WTC11 (cell line): ENCODE measurements around the gene NEK11.

Source experiments
- CREB1 ChIP-seq: sonication (generic); formaldehyde crosslinking; IDR thresholded peaks from 2 replicates; pipeline ENCODE4 v1.8.0; 2023; ENCODE audit warnings: mild to moderate bottlenecking, missing genetic modification reagents
- ESRRA ChIP-seq: sonication (generic); formaldehyde crosslinking; IDR thresholded peaks from 2 replicates; pipeline ENCODE4 v1.8.1; 2022; ENCODE audit warnings: mild to moderate bottlenecking, missing genetic modification reagents, borderline replicate concordance
- FOXJ3 ChIP-seq: sonication (generic); formaldehyde crosslinking; IDR thresholded peaks from 2 replicates; pipeline ENCODE4 v1.9.0; 2021; ENCODE audit warnings: missing genetic modification reagents, mild to moderate bottlenecking, borderline replicate concordance
- IRF2 ChIP-seq: sonication (generic); formaldehyde crosslinking; IDR thresholded peaks from 2 replicates; pipeline ENCODE4 v1.8.0; 2022; ENCODE audit warnings: low read depth, missing genetic modification reagents, borderline replicate concordance
- MLX ChIP-seq: sonication (generic); formaldehyde crosslinking; IDR thresholded peaks from 2 replicates; pipeline ENCODE4 v1.8.1; 2023; ENCODE audit warnings: mild to moderate bottlenecking, missing genetic modification reagents, moderate library complexity
- NFYB ChIP-seq: sonication (generic); formaldehyde crosslinking; conservative IDR thresholded peaks from 2 replicates; pipeline ENCODE4 v1.8.0; 2022; ENCODE audit warnings: low read depth, missing genetic modification reagents
- PRDM15 ChIP-seq: sonication (generic); formaldehyde crosslinking; IDR thresholded peaks from 2 replicates; pipeline ENCODE4 v1.8.0; 2022; ENCODE audit warnings: missing genetic modification reagents
- PRRX2 ChIP-seq: fragments of 250-450 bp; sonication (Bioruptor Pico); IDR thresholded peaks from 2 replicates; pipeline ENCODE4 v1.8.0; 2021; ENCODE audit warnings: mild to moderate bottlenecking
- ZBTB21 ChIP-seq: sonication (generic); formaldehyde crosslinking; IDR thresholded peaks from 2 replicates; pipeline ENCODE4 v1.8.1; 2023; ENCODE audit warnings: mild to moderate bottlenecking, missing genetic modification reagents, borderline replicate concordance
- ZNF219 ChIP-seq: sonication (generic); formaldehyde crosslinking; IDR thresholded peaks from 2 replicates; pipeline ENCODE4 v1.8.0; 2023; ENCODE audit warnings: missing genetic modification reagents, mild to moderate bottlenecking, borderline replicate concordance
- TF ChIP-seq, protein P1 (sequence below): fragments of 200-600 bp; IDR thresholded peaks from 2 replicates; pipeline ENCODE4 v1.8.0; 2022; ENCODE audit warnings: antibody characterized with exemption
- TF ChIP-seq, protein P2 (sequence below): sonication (generic); formaldehyde crosslinking; IDR thresholded peaks from 2 replicates; pipeline ENCODE4 v1.8.1; 2023; ENCODE audit warnings: mild to moderate bottlenecking, missing genetic modification reagents, moderate library complexity

DNA sequence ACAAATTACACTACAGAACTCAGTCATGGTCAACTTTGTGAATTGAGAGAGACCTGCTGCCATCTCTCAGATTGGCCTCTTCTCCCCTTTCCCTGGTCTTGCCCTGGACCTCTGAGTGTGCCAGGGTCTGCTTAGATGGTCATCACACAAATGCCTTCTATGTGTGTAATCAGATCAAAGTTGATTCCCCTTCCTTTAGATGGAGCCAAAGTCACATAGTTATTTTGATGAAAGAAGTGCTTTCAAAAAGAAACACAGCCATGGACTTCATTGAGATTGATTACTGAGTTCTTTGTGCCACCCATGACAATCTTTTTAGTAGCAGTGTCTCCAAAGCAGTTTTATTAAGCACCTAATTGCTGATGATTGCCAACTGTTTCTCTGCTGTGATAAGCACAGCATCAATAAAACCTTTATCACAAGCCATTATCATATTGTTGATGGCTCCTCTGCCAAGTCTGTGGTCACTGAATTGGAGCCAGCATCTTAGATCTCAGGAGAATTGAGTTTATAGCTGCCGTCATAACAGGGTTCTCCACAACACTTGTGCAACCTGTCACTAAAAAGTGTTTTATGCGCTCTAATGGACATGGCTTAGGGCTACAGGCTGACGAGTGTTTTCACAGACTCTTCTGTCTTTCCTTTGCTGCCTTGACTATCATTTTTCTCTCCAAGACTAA, 205.2 kb downstream of the NEK11 start:
- TF ChIP-seq, protein P1, sequence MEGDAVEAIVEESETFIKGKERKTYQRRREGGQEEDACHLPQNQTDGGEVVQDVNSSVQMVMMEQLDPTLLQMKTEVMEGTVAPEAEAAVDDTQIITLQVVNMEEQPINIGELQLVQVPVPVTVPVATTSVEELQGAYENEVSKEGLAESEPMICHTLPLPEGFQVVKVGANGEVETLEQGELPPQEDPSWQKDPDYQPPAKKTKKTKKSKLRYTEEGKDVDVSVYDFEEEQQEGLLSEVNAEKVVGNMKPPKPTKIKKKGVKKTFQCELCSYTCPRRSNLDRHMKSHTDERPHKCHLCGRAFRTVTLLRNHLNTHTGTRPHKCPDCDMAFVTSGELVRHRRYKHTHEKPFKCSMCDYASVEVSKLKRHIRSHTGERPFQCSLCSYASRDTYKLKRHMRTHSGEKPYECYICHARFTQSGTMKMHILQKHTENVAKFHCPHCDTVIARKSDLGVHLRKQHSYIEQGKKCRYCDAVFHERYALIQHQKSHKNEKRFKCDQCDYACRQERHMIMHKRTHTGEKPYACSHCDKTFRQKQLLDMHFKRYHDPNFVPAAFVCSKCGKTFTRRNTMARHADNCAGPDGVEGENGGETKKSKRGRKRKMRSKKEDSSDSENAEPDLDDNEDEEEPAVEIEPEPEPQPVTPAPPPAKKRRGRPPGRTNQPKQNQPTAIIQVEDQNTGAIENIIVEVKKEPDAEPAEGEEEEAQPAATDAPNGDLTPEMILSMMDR: no peak
- TF ChIP-seq FOXJ3 (CRISPR knock-in tag) (no peak), CREB1 (no peak), ESRRA (CRISPR knock-in tag) (no peak), PRRX2 (no peak), ZBTB21 (CRISPR knock-in tag) (no peak), MLX (CRISPR knock-in tag) (no peak), NFYB (CRISPR knock-in tag) (no peak), ZNF219 (no peak), IRF2 (CRISPR knock-in tag) (no peak), PRDM15 (CRISPR knock-in tag) (no peak)
- TF ChIP-seq, protein P2, sequence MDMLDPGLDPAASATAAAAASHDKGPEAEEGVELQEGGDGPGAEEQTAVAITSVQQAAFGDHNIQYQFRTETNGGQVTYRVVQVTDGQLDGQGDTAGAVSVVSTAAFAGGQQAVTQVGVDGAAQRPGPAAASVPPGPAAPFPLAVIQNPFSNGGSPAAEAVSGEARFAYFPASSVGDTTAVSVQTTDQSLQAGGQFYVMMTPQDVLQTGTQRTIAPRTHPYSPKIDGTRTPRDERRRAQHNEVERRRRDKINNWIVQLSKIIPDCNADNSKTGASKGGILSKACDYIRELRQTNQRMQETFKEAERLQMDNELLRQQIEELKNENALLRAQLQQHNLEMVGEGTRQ: no peak
